ENCODE data around the gene KDM8. TPM values are rescaled to one million over a fixed set of nuclear protein-coding genes. Genes with fewer than 3 reads are reported as not detected.

Gene KDM8
- total RNA-seq, 1 donor from 2014 or later, result 15.6 TPM

DNA sequence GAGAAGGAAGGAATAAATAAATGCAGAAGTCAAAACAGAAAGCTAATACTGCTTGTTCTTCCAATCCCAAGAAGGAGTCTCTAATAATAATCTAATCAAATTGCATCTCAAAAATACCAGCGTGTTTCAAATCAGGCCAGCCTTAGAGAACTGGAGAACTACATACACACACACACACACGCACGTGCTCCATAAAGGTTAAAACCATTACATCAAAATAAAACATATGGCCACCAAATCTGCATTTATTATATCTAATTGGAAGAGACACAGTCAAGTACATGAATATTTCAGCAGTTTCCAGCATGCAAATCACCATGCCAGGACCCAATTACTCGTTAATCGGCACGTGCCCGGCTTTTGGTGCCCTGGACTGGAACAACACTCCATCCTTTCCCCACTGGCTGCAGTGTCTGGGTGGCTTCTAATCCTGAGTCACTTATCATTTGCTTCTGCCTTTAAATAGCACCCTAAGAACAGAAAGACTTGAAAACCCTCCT lies 20.4 kb upstream of the KDM8 start:
- no peak for TF ChIP-seq CTCF (conservative IDR thresholded peaks at IDR 0.05)
- no peak for DNase-seq (ENCODE audit: low read depth, low spot score)
- Mint-ChIP-seq H3K4me1 (no peaks in the 10 kb centered on the region), H3K36me3 (ENCODE audit: low read depth) (no peaks in the 10 kb centered on the region), H3K4me3 (no peak overlapping the region), H3K27me3 (ENCODE audit: low read depth) (peaks cover 38% of the 10 kb centered on the region), H3K9me3 (no peaks in the 10 kb centered on the region), H3K27ac (ENCODE audit: unreplicated experiment) (no peak overlapping the region)

DNA sequence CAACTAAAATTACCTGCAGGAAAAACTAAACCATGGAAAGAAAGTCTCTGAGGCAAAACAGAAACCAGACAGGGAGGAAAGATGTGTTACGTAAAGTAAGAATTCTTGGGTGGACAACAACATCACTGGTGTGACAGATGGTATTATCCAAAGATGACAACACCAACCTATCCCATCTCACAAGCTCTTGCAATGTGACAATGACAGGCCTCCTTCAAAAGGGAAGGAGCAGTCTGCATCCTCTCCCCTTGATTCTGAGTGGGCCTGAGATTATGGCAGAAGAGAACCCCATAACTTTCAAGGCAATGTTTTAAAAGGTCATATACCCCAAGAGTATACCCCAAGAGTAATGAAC lies 17.6 kb upstream of the KDM8 start:
- no peak for DNase-seq (ENCODE audit: low read depth, low spot score)
- no peaks in the 10 kb centered on the region for H3K4me1 Mint-ChIP-seq
- no peak overlapping the region for H3K4me3 Mint-ChIP-seq
- TF ChIP-seq CTCF (conservative IDR thresholded peaks at IDR 0.05), result no peak
- H3K9me3 Mint-ChIP-seq, result no peaks in the 10 kb centered on the region
- H3K27ac Mint-ChIP-seq (ENCODE audit: unreplicated experiment), result no peak overlapping the region
- peaks cover 36% of the 10 kb centered on the region for H3K27me3 Mint-ChIP-seq (ENCODE audit: low read depth)
- no peaks in the 10 kb centered on the region for H3K36me3 Mint-ChIP-seq (ENCODE audit: low read depth)

GRCh38 chr16:27188633-27189032 lies 14.7 kb upstream of the KDM8 start:
- no peak for DNase-seq (ENCODE audit: low read depth, low spot score)
- no peak overlapping the region for H3K27ac Mint-ChIP-seq (ENCODE audit: unreplicated experiment)
- no peaks in the 10 kb centered on the region for H3K9me3 Mint-ChIP-seq
- no peaks in the 10 kb centered on the region for H3K36me3 Mint-ChIP-seq (ENCODE audit: low read depth)
- TF ChIP-seq CTCF (conservative IDR thresholded peaks at IDR 0.05), result no peak
- H3K4me3 Mint-ChIP-seq, result no peak overlapping the region
- H3K27me3 Mint-ChIP-seq (ENCODE audit: low read depth), result peaks cover 14% of the 10 kb centered on the region
- no peaks in the 10 kb centered on the region for H3K4me1 Mint-ChIP-seq

DNA sequence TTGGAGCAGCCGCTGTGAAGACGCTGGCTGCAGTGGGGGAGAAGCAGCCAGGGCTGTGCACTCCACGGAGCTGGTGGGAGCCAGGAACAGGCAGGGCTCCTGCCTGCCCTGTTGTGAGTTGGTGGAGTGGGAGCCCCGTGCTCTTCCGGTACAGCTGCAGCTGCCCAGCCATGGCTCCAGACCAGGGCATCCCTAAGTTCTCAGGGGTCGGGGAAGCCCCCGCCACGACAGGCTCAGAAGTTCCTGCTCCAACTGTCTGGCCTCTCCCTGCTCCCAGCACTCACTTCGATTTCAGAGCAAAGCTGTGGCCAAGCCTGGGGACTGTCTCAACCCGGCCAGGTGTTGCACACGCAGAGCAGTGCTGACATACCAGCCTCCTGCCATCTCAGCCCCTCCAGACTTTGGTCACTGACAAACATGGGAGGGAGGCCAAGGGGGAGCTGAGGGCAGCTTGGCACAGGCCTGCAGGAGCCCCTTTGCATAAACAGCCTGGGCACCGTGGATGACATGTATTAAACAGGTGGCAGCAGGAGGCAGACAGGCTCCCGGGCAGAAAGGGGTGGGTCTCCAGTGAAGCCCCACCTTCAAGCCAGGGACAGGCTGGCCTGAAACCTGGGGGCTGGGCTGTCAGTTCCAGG lies 13.9 kb upstream of the KDM8 start:
- no peak overlapping the region for H3K4me3 Mint-ChIP-seq
- TF ChIP-seq CTCF (conservative IDR thresholded peaks at IDR 0.05), result no peak
- no peak overlapping the region for H3K27ac Mint-ChIP-seq (ENCODE audit: unreplicated experiment)
- DNase-seq (ENCODE audit: low read depth, low spot score), result no peak
- H3K4me1 Mint-ChIP-seq, result no peaks in the 10 kb centered on the region
- H3K36me3 Mint-ChIP-seq (ENCODE audit: low read depth), result no peaks in the 10 kb centered on the region
- H3K27me3 Mint-ChIP-seq (ENCODE audit: low read depth), result peaks cover 17% of the 10 kb centered on the region
- H3K9me3 Mint-ChIP-seq, result no peaks in the 10 kb centered on the region

DNA sequence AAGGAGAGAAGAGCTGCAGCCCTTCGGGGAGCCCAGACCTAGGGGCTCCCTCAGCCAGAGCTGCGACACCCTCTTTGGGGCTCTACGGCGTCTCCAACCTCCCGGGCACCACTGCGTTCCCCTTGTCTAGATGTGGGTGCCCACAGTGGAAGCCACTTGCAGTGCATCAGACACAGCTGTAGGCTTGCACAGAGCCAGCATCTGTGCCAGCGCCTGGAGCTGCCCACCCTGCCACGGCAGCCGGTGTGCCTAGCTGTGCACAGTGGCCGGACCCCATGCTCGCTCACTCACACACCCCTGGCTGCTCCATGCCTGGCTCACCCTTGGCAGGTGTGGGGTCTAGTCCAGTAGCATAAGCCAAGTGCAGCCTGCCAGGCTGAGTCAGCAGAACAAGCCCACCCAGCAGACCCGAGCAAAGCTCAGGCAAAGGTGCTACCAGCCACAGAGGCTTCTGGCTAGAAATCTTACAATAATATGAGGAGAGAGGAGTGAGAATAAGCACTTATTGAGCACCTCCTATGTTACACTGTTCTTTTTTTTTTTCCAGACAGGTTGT lies 12.9 kb upstream of the KDM8 start:
- H3K27ac Mint-ChIP-seq (ENCODE audit: unreplicated experiment), result no peak overlapping the region
- H3K27me3 Mint-ChIP-seq (ENCODE audit: low read depth), result peaks cover 27% of the 10 kb centered on the region
- H3K4me1 Mint-ChIP-seq, result no peaks in the 10 kb centered on the region
- no peaks in the 10 kb centered on the region for H3K9me3 Mint-ChIP-seq
- DNase-seq (ENCODE audit: low read depth, low spot score), result no peak
- H3K36me3 Mint-ChIP-seq (ENCODE audit: low read depth), result no peaks in the 10 kb centered on the region
- H3K4me3 Mint-ChIP-seq, result no peak overlapping the region
- TF ChIP-seq CTCF (conservative IDR thresholded peaks at IDR 0.05), result no peak
